Central memory CD8-positive, alpha-beta T cell (primary cell): ENCODE results near the gene FREM3.
A peak's percentile ranks its signal among the peaks of the same experiment; 100 is the strongest.
"Not testable (repeated sequence)": the region's sequence is repeated elsewhere in the genome, so short reads cannot be mapped to it uniquely, and the experiment has no call there.

ENCODE experiments used
- ATAC-seq: fragments of 150-1000 bp; cut with Tn5 transposase; replicated peaks from 2 replicates; pipeline ENCODE4 v1.10.0; 2022; ENCODE audit warnings: mild to moderate bottlenecking, moderate FRiP score, moderate number of reproducible peaks; ENCODE audit not compliant: poor library complexity, severe bottlenecking; ENCODE audit errors: extremely low read depth
- DNase-seq, 2 donors: peaks; one replicate each; pipeline ENCODE4 v3.0.0; 2021; ENCODE audit warnings: low spot score in 2 of 2
- H3K27ac Mint-ChIP-seq: one replicate; pipeline ENCODE4 v1.8.0; 2022; ENCODE audit warnings: low read depth, mild to moderate bottlenecking, moderate library complexity, mixed read lengths
- H3K27me3 Mint-ChIP-seq: one replicate; pipeline ENCODE4 v1.8.0; 2022; ENCODE audit warnings: mixed read lengths
- H3K36me3 Mint-ChIP-seq: one replicate; pipeline ENCODE4 v1.8.0; 2022; ENCODE audit warnings: mild to moderate bottlenecking, moderate library complexity, mixed read lengths; ENCODE audit not compliant: insufficient read depth
- H3K4me1 Mint-ChIP-seq: one replicate; pipeline ENCODE4 v1.8.0; 2022; ENCODE audit warnings: mixed read lengths
- H3K4me3 Mint-ChIP-seq: one replicate; pipeline ENCODE4 v1.8.0; 2022; ENCODE audit warnings: mild to moderate bottlenecking, moderate library complexity, mixed read lengths
- H3K9me3 Mint-ChIP-seq: one replicate; pipeline ENCODE4 v1.8.0; 2022; ENCODE audit warnings: mixed read lengths

Gene FREM3

GRCh38 chr4:143700416-143701352 is at the start of gene FREM3:
TSS of gene FREM3 (minus strand) at chr4:143700675. CDS start at chr4:143700675, 0 bp downstream.
- ATAC-seq, result no peak
- peaks cover 32% of the 10 kb centered on the region for H3K27me3 Mint-ChIP-seq
- no peak within 1 kb of the TSS for H3K27ac Mint-ChIP-seq
- H3K4me1 Mint-ChIP-seq, result no peaks in the 10 kb centered on the region
- peaks cover 2% of the 10 kb centered on the region for H3K36me3 Mint-ChIP-seq
- H3K9me3 Mint-ChIP-seq, result peaks cover 5% of the 10 kb centered on the region
- no peak for DNase-seq
- H3K4me3 Mint-ChIP-seq, result peak within 1 kb of the TSS; percentile 61

- DNase-seq, result no peak
- H3K4me3 Mint-ChIP-seq, result no peak overlapping the region
- H3K9me3 Mint-ChIP-seq, result no peaks in the 10 kb centered on the region
- peaks cover 3% of the 10 kb centered on the region for H3K36me3 Mint-ChIP-seq
- no peaks in the 10 kb centered on the region for H3K4me1 Mint-ChIP-seq
- no peaks in the 10 kb centered on the region for H3K27me3 Mint-ChIP-seq
- no peak overlapping the region for H3K27ac Mint-ChIP-seq
- no peak for ATAC-seq
These were observed 45.4 kb upstream of the FREM3 start for GRCh38 chr4:143745874-143746273.

- Mint-ChIP-seq H3K36me3 (peaks cover 3% of the 10 kb centered on the region), H3K27ac (no peak overlapping the region), H3K9me3 (no peaks in the 10 kb centered on the region), H3K4me3 (no peak overlapping the region), H3K4me1 (no peaks in the 10 kb centered on the region), H3K27me3 (no peaks in the 10 kb centered on the region)
- ATAC-seq, result no peak
- no peak for DNase-seq
These were observed 43.1 kb upstream of the FREM3 start for GRCh38 chr4:143743591-143743990.

GRCh38 chr4:143742834-143743233 is 42.4 kb upstream of the FREM3 start:
- Mint-ChIP-seq H3K27me3 (no peaks in the 10 kb centered on the region), H3K4me1 (no peaks in the 10 kb centered on the region), H3K9me3 (no peaks in the 10 kb centered on the region), H3K36me3 (peaks cover 3% of the 10 kb centered on the region), H3K27ac (no peak overlapping the region), H3K4me3 (no peak overlapping the region)
- ATAC-seq, result no peak
- DNase-seq, result no peak

DNA sequence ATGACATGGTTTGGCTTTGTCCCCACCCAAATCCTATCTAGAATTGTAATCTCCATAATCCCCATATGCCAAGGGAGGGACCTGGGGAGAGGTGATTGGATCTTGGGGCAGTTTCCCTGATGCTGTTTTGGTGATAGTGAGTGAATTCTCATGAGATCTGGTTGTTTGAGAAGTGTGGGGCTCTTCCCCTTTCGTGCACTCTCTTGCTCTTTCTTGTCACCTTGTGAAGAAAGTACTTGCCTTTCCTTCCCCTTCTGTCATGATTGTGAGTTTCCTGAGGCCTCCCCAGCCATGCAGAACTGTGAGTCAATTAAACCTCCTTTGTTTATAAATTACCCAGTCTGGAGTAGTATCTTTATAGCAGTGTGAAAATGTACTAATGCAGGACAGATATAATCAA is 36.4 kb upstream of the FREM3 start:
- Mint-ChIP-seq H3K4me3 (no peak overlapping the region), H3K36me3 (no peaks in the 10 kb centered on the region), H3K27ac (no peak overlapping the region), H3K9me3 (peaks cover 10% of the 10 kb centered on the region), H3K4me1 (no peaks in the 10 kb centered on the region), H3K27me3 (no peaks in the 10 kb centered on the region)
- DNase-seq (no peak), ATAC-seq (no peak)

DNA sequence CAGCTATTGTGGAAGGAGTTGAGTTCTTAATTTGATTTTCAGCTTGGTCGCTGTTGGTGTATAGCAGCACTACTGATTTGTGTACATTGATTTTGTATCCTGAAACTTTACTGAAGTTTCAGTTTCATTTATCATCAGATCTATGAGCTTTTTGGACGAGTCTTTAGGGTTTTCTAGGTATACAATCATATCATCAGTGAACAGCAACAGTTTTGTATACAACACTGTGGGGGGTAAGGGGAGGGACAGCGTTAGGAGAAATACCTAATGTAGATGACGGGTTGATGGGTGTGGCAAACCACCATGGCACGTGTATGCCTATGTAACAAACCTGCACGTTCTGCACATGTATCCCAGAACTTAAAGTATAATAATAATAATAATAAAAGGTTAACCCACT is 35.6 kb upstream of the FREM3 start:
- H3K9me3 Mint-ChIP-seq, result peaks cover 10% of the 10 kb centered on the region
- not testable (repeated sequence) for H3K36me3 Mint-ChIP-seq

DNA sequence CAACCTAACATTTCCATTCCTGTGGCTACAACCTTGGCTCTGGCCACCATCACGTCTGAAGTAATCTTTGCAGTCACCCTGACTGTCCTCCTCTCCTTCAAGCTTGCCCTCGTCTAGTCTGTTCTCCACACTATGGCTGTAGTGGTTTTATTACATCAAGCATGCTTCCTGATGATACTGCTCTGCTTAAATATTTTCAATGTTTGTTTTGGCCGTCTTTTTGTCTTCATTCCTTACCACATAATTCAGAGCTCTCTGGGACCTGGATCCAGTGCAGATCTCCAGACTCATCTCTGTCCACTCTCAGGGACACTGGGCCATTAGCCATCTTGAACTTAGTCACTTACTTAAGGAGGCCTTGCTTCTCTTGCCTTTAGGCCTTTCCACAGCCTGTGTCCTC is 27.7 kb upstream of the FREM3 start:
- Mint-ChIP-seq H3K27ac (no peak overlapping the region), H3K27me3 (no peaks in the 10 kb centered on the region), H3K4me3 (no peak overlapping the region), H3K9me3 (peaks cover 7% of the 10 kb centered on the region), H3K4me1 (no peaks in the 10 kb centered on the region), H3K36me3 (no peaks in the 10 kb centered on the region)
- ATAC-seq (no peak), DNase-seq (no peak)

More for the DNA sequence above, 35.6 kb upstream of the FREM3 start:
- not testable (repeated sequence) for H3K4me1 Mint-ChIP-seq, H3K27ac Mint-ChIP-seq, ATAC-seq, DNase-seq, H3K27me3 Mint-ChIP-seq, H3K4me3 Mint-ChIP-seq

DNA sequence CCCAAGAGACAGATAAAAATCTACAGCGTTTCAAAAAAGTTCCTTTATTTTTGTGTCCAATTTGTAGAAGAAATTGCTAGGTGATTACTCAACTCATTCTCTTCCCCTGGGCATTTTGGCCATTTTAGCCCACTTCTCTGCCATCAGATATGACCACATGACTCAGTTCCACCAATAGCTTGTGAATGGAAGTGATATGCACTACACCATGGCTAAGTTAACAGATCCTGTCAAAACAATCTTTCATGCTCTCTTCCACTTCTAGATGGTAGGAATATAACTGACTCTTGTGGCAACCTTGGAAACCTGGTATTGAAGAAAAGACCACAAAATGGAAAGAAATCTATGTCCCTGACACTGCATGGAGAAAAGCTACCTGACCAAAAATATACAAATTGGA is 26.2 kb upstream of the FREM3 start:
- H3K27me3 Mint-ChIP-seq, result no peaks in the 10 kb centered on the region
- no peak overlapping the region for H3K27ac Mint-ChIP-seq
- ATAC-seq (no peak), DNase-seq (no peak)
- no peaks in the 10 kb centered on the region for H3K4me1 Mint-ChIP-seq
- no peaks in the 10 kb centered on the region for H3K36me3 Mint-ChIP-seq
- H3K9me3 Mint-ChIP-seq, result peaks cover 11% of the 10 kb centered on the region
- H3K4me3 Mint-ChIP-seq, result no peak overlapping the region

DNA sequence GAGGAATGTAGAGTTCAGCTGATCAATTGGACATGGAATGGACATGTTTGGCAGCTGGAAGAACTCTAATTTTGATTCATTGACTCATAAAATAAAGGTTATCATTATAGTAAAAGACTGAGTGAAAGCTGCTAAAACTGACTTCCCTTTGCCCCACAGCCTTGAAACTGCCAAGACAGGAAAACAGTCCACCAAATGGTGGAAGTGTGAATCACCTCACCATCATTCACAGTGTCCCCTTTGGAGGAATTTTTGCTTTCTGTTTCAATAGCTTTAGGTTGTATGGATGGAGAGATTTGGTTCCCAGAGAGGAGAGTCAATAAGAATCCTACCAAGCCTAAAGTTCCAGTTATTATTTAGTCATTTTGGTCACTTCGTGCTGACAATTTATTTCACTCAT is 20.8 kb upstream of the FREM3 start:
- Mint-ChIP-seq H3K27me3 (no peaks in the 10 kb centered on the region), H3K4me1 (no peaks in the 10 kb centered on the region), H3K27ac (no peak overlapping the region), H3K9me3 (peaks cover 12% of the 10 kb centered on the region), H3K4me3 (no peak overlapping the region), H3K36me3 (no peaks in the 10 kb centered on the region)
- ATAC-seq, result no peak
- DNase-seq, result no peak

DNA sequence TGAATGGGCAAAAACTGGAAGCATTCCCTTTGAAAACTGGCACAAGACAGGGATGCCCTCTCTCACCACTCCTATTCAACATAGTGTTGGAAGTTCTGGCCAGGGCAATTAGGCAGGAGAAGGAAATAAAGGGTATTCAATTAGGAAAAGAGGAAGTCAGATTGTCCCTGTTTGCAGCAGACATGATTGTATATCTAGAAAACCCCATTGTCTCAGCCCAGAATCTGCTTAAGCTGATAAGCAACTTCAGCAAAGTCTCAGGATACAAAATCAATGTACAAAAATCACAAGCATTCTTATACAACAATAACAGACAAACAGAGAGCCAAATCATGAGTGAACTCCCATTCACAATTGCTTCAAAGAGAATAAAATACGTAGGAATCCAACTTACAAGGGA is 18.3 kb upstream of the FREM3 start:
- DNase-seq, ATAC-seq, H3K4me1 Mint-ChIP-seq, H3K36me3 Mint-ChIP-seq, H3K9me3 Mint-ChIP-seq, H3K4me3 Mint-ChIP-seq, H3K27me3 Mint-ChIP-seq, H3K27ac Mint-ChIP-seq: not testable (repeated sequence)

GRCh38 chr4:143713955-143714625 is 13.6 kb upstream of the FREM3 start:
- H3K9me3 Mint-ChIP-seq, result no peaks in the 10 kb centered on the region
- H3K4me1 Mint-ChIP-seq, result no peaks in the 10 kb centered on the region
- H3K4me3 Mint-ChIP-seq, result no peak overlapping the region
- H3K36me3 Mint-ChIP-seq, result no peaks in the 10 kb centered on the region
- ATAC-seq, result no peak
- no peaks in the 10 kb centered on the region for H3K27me3 Mint-ChIP-seq
- no peak overlapping the region for H3K27ac Mint-ChIP-seq
- no peak for DNase-seq

- no peaks in the 10 kb centered on the region for H3K27me3 Mint-ChIP-seq
- H3K4me1 Mint-ChIP-seq, result no peaks in the 10 kb centered on the region
- peaks cover 4% of the 10 kb centered on the region for H3K9me3 Mint-ChIP-seq
- H3K27ac Mint-ChIP-seq, result no peak overlapping the region
- ATAC-seq (no peak), DNase-seq (no peak)
- H3K36me3 Mint-ChIP-seq, result no peaks in the 10 kb centered on the region
- no peak overlapping the region for H3K4me3 Mint-ChIP-seq
These were observed 13.1 kb upstream of the FREM3 start for GRCh38 chr4:143713553-143713952.

DNA sequence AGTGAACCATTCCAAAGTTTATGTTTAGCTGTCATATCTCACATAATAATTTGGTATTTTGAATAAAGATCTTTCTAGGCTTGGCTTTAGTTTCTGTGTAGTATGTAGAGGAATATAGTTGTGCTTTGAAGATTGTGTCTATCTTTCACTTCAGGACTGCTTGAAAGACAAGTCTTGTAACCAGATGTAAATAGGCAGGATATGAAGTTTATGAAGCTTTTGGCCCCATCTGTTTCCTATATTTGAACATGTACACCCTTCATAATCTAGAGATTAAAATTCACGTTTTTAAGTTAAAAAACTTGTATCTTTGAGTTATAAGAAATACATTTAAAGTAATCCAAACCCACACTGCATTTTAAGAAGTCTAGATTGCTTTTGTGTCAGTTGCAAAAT is 11.7 kb upstream of the FREM3 start:
- H3K27ac Mint-ChIP-seq, result no peak overlapping the region
- DNase-seq (no peak), ATAC-seq (no peak)
- no peak overlapping the region for H3K4me3 Mint-ChIP-seq
- H3K27me3 Mint-ChIP-seq, result no peaks in the 10 kb centered on the region
- H3K9me3 Mint-ChIP-seq, result peaks cover 9% of the 10 kb centered on the region
- no peaks in the 10 kb centered on the region for H3K36me3 Mint-ChIP-seq
- H3K4me1 Mint-ChIP-seq, result no peaks in the 10 kb centered on the region
